Activated naive CD4-positive, alpha-beta T cell treated with anti-CD3 and anti-CD28 coated beads, Interleukin-2, amount 50 U/mL, for 72 hours (primary cell): Measurements from ENCODE around the gene DKK2. TPM values are rescaled to one million over a fixed set of nuclear protein-coding genes. Genes with fewer than 3 reads are reported as not detected.

Experiments
- ATAC-seq, 2 donors: fragments of 150-1000 bp; cut with Tn5 transposase; 2 replicates each; pipeline ENCODE4 v1.10.0; 2021; ENCODE audit warnings: mild to moderate bottlenecking in 2 of 2, moderate library complexity in 2 of 2
- DNase-seq, 2 donors: peaks; one replicate each; pipeline ENCODE4 v3.0.0; 2021 to 2022; ENCODE audit warnings: low spot score in 2 of 2
- H3K27ac Mint-ChIP-seq, 2 donors: one replicate each; pipeline ENCODE4 v1.8.0; 2022; ENCODE audit warnings: mild to moderate bottlenecking in 2 of 2, mixed read lengths in 2 of 2
- H3K36me3 Mint-ChIP-seq, 2 donors: one replicate each; pipeline ENCODE4 v1.8.0; 2022; ENCODE audit warnings: mixed read lengths in 2 of 2
- H3K9me3 Mint-ChIP-seq, 2 donors: one replicate each; pipeline ENCODE4 v1.8.0; 2022; ENCODE audit warnings: mixed read lengths in 2 of 2
- total RNA-seq, 2 donors: library from RNA; stranded (reverse); gene quantifications; one replicate each; pipeline ENCODE4 v1.2.3, GENCODE V29; 2022

Gene DKK2
- total RNA-seq, 2 donors from 2014 or later, result not detected

- H3K36me3 Mint-ChIP-seq, result peaks cover 6 to 32% of the 10 kb centered on the region in 2 donors
- DNase-seq (peak in 1 of 2 donors; percentile 1), ATAC-seq (no peak)
- H3K9me3 Mint-ChIP-seq, result no peaks in the 10 kb centered on the region
- no peak overlapping the region for H3K27ac Mint-ChIP-seq
Measured at GRCh38 chr4:107034996-107035818, 906 bp downstream of the DKK2 start.

- Mint-ChIP-seq H3K9me3 (no peaks in the 10 kb centered on the region), H3K27ac (no peak overlapping the region), H3K36me3 (peaks cover 6 to 32% of the 10 kb centered on the region in 2 donors)
- ATAC-seq (peak in 1 of 2 donors; percentile 41), DNase-seq (peak in 1 of 2 donors; percentile 1)
Measured at GRCh38 chr4:107034091-107034995, 1.8 kb downstream of the DKK2 start.

GRCh38 chr4:107027379-107027778, 8.7 kb downstream of the DKK2 start:
- Mint-ChIP-seq H3K36me3 (no peaks in the 10 kb centered on the region), H3K9me3 (peaks cover 4 to 5% of the 10 kb centered on the region in 2 donors), H3K27ac (no peak overlapping the region)
- no peak for DNase-seq
- no peak for ATAC-seq

- no peak for DNase-seq
- ATAC-seq, result no peak
- Mint-ChIP-seq H3K36me3 (no peaks in the 10 kb centered on the region), H3K9me3 (no peaks in the 10 kb centered on the region), H3K27ac (no peak overlapping the region)
Measured at GRCh38 chr4:107018344-107018735, 17.8 kb downstream of the DKK2 start.

DNA sequence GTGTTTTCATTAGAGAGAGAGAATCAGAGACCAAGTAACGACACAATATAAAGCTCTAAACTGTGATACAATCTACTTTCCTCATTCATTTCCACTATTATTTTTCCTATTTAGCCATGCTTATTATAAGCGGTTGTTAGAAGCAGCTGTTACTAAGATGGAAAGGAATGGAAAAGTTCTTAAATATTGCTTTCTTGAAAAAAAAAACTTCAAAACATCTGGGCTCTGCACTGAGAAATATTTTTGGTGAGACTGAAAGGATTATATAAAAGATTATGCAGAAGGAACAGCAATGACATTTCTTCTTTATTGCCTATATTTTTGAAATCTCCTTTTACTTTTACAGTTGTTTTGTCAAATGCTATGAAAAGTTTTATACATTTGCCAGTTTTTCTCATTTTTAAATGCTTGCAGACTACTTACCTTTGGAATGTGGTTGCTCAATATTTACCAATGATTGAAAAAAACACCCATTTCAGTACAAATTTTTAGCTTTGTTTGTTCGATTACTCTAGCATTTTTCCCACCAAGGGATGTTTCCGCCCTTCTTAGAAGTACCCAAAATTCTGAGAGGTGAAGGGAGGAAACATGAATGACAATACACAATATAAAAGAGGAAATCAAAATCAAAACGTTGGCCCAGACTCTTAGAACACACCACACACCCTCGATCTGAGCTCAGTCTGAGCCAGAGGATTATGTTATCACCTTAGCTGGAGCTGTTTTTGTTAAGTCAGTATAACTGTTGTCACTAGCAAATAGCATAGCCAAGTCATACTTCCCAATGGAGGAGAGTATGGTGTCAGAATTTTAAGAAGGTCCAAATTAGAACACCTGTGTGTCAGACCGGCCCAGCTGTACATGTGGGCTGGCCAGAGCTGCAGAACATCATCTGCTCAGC, 18.4 kb downstream of the DKK2 start:
- no peaks in the 10 kb centered on the region for H3K36me3 Mint-ChIP-seq
- ATAC-seq (no peak), DNase-seq (no peak)
- no peaks in the 10 kb centered on the region for H3K9me3 Mint-ChIP-seq
- H3K27ac Mint-ChIP-seq, result no peak overlapping the region

DNA sequence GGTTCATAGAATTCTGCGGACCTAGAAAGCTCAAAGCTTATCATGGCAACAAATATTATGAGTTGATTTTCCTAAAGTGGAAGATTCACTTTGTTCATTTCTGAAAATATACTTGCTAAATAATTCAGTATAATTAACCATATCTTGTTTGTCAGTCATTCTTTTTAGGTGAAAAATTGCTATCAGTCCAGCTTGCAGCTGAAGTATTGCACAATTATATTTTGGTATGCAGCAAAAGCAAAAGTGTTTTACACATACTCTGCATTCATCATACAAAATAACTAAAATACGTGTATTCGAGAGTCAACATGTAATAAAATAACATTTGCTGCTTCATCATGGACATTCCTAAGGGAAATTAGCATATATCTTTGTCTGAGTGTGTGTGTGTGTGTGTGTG, 24.8 kb downstream of the DKK2 start:
- Mint-ChIP-seq H3K36me3 (no peaks in the 10 kb centered on the region), H3K27ac (no peak overlapping the region), H3K9me3 (no peaks in the 10 kb centered on the region)
- DNase-seq, result no peak
- ATAC-seq, result no peak

- no peaks in the 10 kb centered on the region for H3K9me3 Mint-ChIP-seq
- H3K27ac Mint-ChIP-seq, result no peak overlapping the region
- ATAC-seq (no peak), DNase-seq (no peak)
- no peaks in the 10 kb centered on the region for H3K36me3 Mint-ChIP-seq
Measured at GRCh38 chr4:107009196-107009968, 26.7 kb downstream of the DKK2 start.

DNA sequence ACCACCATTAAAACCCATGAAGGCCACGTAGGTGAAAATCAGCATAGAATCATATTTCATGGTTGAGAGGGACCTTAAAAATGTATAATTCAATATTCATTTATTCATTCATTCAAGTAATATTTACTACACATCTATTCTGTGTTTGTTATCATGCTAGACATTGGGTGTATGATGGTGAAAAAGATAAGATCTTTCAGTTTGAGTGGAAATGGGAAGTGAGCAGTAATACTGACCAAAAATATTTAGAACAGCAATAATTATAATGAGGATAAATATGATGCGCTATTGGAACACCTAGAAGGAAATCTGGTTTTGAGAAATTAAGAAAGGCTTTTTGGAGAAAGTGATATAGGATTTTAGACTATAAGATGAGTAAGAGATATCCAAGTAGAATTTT, 28.0 kb downstream of the DKK2 start:
- Mint-ChIP-seq H3K36me3 (no peaks in the 10 kb centered on the region), H3K9me3 (peaks cover 0 to 4% of the 10 kb centered on the region in 2 donors), H3K27ac (no peak overlapping the region)
- ATAC-seq (no peak), DNase-seq (no peak)

- H3K27ac Mint-ChIP-seq, result no peak overlapping the region
- DNase-seq, result no peak
- no peaks in the 10 kb centered on the region for H3K36me3 Mint-ChIP-seq
- H3K9me3 Mint-ChIP-seq, result peaks cover 0 to 5% of the 10 kb centered on the region in 2 donors
- ATAC-seq, result no peak
Measured at GRCh38 chr4:107006218-107006617, 29.9 kb downstream of the DKK2 start.

DNA sequence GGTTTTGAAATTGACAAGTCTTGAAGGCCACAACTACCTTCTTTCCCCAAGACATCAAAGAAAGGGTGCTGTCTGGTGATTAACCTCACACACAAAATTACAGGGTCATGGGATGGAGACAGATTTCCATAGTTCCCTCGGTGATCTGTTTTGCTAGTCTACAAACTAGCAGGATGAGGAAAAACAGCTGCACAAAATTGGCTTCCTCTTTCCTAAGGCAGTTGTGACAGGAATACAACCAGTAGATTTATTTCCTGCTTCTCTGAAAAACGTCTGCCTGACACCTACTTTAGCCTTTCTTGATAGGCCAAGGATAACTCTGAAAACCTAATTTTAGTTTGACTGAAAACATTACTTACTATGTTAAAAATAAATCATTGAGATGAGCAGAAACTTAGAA, 39.6 kb downstream of the DKK2 start:
- H3K36me3 Mint-ChIP-seq, result no peaks in the 10 kb centered on the region
- DNase-seq, result no peak
- no peak overlapping the region for H3K27ac Mint-ChIP-seq
- no peak for ATAC-seq
- peaks cover 0 to 5% of the 10 kb centered on the region in 2 donors for H3K9me3 Mint-ChIP-seq

- no peak for ATAC-seq
- DNase-seq, result no peak
- Mint-ChIP-seq H3K9me3 (peaks cover 0 to 7% of the 10 kb centered on the region in 2 donors), H3K27ac (no peak overlapping the region), H3K36me3 (no peaks in the 10 kb centered on the region)
Measured at GRCh38 chr4:106993827-106994226, 42.3 kb downstream of the DKK2 start.

DNA sequence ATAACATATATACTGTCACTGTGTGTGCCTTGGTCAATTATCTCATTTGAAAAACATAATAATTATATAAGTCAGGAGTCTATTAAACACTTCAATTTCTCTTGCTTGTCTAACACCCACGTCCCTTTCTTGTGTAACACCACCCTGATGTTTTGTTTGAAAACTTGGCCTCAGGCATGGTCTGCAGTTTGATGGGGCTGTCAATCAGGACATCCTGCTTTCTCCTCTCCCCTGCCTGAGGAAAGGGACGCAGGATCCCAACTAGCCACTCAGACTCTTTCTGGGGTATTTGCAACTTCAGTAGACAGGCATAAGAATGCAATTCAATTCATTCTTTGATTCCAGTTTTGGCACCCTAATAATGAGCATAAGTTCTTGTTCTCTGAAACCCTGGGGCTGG, 48.8 kb downstream of the DKK2 start:
- no peaks in the 10 kb centered on the region for H3K36me3 Mint-ChIP-seq
- H3K27ac Mint-ChIP-seq, result no peak overlapping the region
- ATAC-seq (no peak), DNase-seq (no peak)
- peaks cover 0 to 7% of the 10 kb centered on the region in 2 donors for H3K9me3 Mint-ChIP-seq

GRCh38 chr4:106986486-106986885, 49.6 kb downstream of the DKK2 start:
- H3K27ac Mint-ChIP-seq, result no peak overlapping the region
- no peak for ATAC-seq

DNA sequence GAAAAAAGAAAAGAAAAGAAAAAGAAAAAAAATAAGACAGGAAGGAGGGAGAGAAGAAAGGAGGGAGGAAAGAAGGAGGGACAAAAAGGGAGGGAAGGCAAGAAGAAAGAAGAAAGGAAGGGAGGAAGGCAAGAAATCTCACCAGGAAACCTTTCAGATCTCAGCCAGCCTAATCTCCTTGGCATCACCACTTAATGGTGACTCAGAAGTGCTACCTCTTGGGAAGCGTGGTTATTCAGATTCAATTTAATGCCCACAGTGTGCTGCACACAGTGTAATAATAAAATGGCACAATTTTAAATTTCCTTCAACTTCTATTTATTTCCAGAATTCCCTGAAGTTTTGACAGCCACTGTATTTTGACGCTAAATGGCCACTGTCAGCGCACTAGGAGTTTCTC, 50.3 kb downstream of the DKK2 start:
- Mint-ChIP-seq H3K9me3 (no peaks in the 10 kb centered on the region), H3K36me3 (no peaks in the 10 kb centered on the region), H3K27ac (no peak overlapping the region)
- DNase-seq (no peak), ATAC-seq (no peak)

More at GRCh38 chr4:106986486-106986885, 49.6 kb downstream of the DKK2 start:
- H3K9me3 Mint-ChIP-seq, result peaks cover 0 to 3% of the 10 kb centered on the region in 2 donors
- no peak for DNase-seq
- H3K36me3 Mint-ChIP-seq, result no peaks in the 10 kb centered on the region

DNA sequence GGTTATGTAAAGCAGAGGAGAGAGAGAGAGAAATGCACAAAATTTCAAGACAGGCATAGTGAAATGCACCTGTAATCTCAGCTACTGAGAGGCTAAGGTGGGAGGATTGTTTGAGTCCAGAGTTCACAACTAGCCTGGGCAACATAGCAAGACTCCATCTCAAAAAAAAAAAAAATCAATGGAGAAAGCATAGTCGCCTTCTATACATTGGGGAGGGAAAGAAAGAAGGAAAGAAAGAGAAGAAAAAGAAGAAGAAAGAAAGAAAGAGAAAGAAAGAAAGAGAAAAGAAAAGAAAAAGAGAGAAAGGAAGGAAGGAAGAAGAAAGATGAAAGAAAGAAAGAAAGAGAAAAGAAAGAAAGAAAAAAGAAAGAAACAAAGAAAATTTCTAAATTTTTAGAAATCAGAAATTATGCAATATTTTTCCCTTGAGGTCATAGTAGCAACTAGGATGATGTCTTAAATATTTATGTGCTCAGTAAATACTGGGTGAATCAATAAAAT, 53.4 kb downstream of the DKK2 start:
- DNase-seq (no peak), ATAC-seq (no peak)
- H3K9me3 Mint-ChIP-seq, result no peaks in the 10 kb centered on the region
- no peaks in the 10 kb centered on the region for H3K36me3 Mint-ChIP-seq
- no peak overlapping the region for H3K27ac Mint-ChIP-seq

DNA sequence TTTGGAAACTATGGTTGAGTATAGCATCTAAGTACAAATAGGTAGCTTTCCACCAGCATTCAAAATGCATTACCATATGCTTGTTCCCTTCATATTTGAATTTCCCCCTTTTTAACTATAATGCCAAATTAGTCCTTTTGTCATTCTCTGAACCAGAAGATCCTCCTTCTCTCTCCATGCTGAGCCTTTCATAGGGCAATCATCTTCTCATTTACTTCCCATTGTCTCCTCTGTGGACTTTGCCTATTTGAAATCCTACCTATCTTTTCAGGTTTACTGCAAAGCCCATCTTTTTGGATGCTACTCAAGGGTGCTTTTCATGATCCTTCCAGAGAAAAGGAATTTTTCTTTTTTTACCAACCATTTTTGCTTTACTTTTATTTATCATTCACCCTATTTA, 54.7 kb downstream of the DKK2 start:
- H3K9me3 Mint-ChIP-seq, result peaks cover 6 to 8% of the 10 kb centered on the region in 2 donors

More for the DNA sequence above, 54.7 kb downstream of the DKK2 start:
- Mint-ChIP-seq H3K36me3 (peaks cover 0 to 6% of the 10 kb centered on the region in 2 donors), H3K27ac (no peak overlapping the region)
- DNase-seq, result no peak
- ATAC-seq, result no peak
